GM23338 (cell line): ENCODE data around the gene LYG1. TPM values are rescaled to one million over a fixed set of nuclear protein-coding genes. Genes with fewer than 3 reads are reported as not detected.

Experiments
- ATAC-seq: fragments of 200-7000 bp; cut with Tn5 transposase; 3 replicates; pipeline ENCODE4 v1.9.1; 2020
- DNase-seq: peaks from one replicate; pipeline ENCODE4 v3.0.0-alpha.2; 2015; ENCODE audit warnings: low spot score
- H2AFZ ChIP-seq: fragments of 200-600 bp; sonication (generic); 2 replicates; pipeline ENCODE4 v1.8.0; 2016; ENCODE audit warnings: antibody characterized with exemption, mild to moderate bottlenecking, moderate library complexity
- H3F3A ChIP-seq: fragments of 200-600 bp; sonication (generic); replicated peaks from 2 replicates; pipeline ENCODE4 v1.8.0; 2017; ENCODE audit warnings: antibody characterized with exemption, mixed run types, low read depth
- H3K27ac ChIP-seq: fragments of 200-600 bp; sonication (generic); 2 replicates; pipeline ENCODE4 v1.6.1; 2016; ENCODE audit warnings: low read depth
- H3K27me3 ChIP-seq: fragments of 200-600 bp; sonication (generic); 2 replicates; pipeline ENCODE4 v1.8.0; 2016; ENCODE audit warnings: mild to moderate bottlenecking, mixed run types, moderate library complexity; ENCODE audit not compliant: insufficient read depth
- H3K36me3 ChIP-seq: fragments of 200-600 bp; sonication (generic); 2 replicates; pipeline ENCODE4 v1.8.0; 2016; ENCODE audit warnings: mild to moderate bottlenecking; ENCODE audit not compliant: insufficient read depth
- H3K4me1 ChIP-seq: fragments of 200-600 bp; sonication (generic); 2 replicates; pipeline ENCODE4 v1.8.0; 2016; ENCODE audit warnings: mild to moderate bottlenecking, moderate library complexity; ENCODE audit not compliant: insufficient read depth
- H3K4me2 ChIP-seq: fragments of 200-600 bp; sonication (generic); 2 replicates; pipeline ENCODE4 v1.7.1; 2017; ENCODE audit warnings: mixed run types
- H3K4me3 ChIP-seq: fragments of 200-600 bp; sonication (generic); 2 replicates; pipeline ENCODE4 v1.6.1; 2016; ENCODE audit warnings: mixed run types
- H3K79me2 ChIP-seq: fragments of 200-600 bp; sonication (generic); replicated peaks from 2 replicates; pipeline ENCODE4 v1.8.0; 2017; ENCODE audit warnings: mild to moderate bottlenecking; ENCODE audit not compliant: insufficient read depth
- H3K9me2 ChIP-seq: fragments of 200-600 bp; sonication (generic); 2 replicates; pipeline ENCODE4 v1.8.0; 2017; ENCODE audit not compliant: insufficient read depth
- H4K20me1 ChIP-seq: fragments of 200-600 bp; sonication (generic); replicated peaks from 2 replicates; pipeline ENCODE4 v1.8.0; 2017; ENCODE audit warnings: mild to moderate bottlenecking; ENCODE audit not compliant: insufficient read depth
- H3K27ac Mint-ChIP-seq: 2 replicates; pipeline ENCODE4 v1.8.0; 2020; ENCODE audit warnings: inconsistent platforms, mild to moderate bottlenecking, moderate library complexity, mixed read lengths
- H3K27me3 Mint-ChIP-seq: 3 replicates; pipeline ENCODE4 v1.8.0; 2022; ENCODE audit warnings: low read depth, mild to moderate bottlenecking, moderate library complexity, mixed read lengths, inconsistent platforms; ENCODE audit not compliant: insufficient read depth, poor library complexity
- H3K36me3 Mint-ChIP-seq: 3 replicates; pipeline ENCODE4 v1.8.0; 2021; ENCODE audit warnings: low read depth, mild to moderate bottlenecking, inconsistent platforms, moderate library complexity, mixed read lengths
- H3K4me1 Mint-ChIP-seq: 3 replicates; pipeline ENCODE4 v1.8.0; 2020; ENCODE audit warnings: mild to moderate bottlenecking, inconsistent platforms, mixed read lengths
- H3K4me3 Mint-ChIP-seq: 3 replicates; pipeline ENCODE4 v1.8.0; 2021; ENCODE audit warnings: moderate library complexity, mild to moderate bottlenecking, inconsistent platforms, mixed read lengths
- H3K9me3 Mint-ChIP-seq: 3 replicates; pipeline ENCODE4 v1.8.0; 2020; ENCODE audit warnings: moderate library complexity, mild to moderate bottlenecking, inconsistent platforms, mixed read lengths
- CREB1 ChIP-seq: fragments of 250-450 bp; sonication (Bioruptor Pico); IDR thresholded peaks from 2 replicates; pipeline ENCODE4 v1.5.0; 2020; ENCODE audit warnings: low read depth, mild to moderate bottlenecking, moderate library complexity
- ETS1 ChIP-seq: IDR thresholded peaks from 2 replicates; pipeline ENCODE4 v1.6.1; 2016; ENCODE audit warnings: antibody characterized with exemption
- EZH2phosphoT487 ChIP-seq: fragments of 200-600 bp; sonication (generic); IDR thresholded peaks from one replicate; pipeline ENCODE4 v1.8.1; 2018; ENCODE audit warnings: antibody characterized with exemption; ENCODE audit not compliant: unreplicated experiment
- JUNB ChIP-seq: IDR thresholded peaks from one replicate; pipeline ENCODE4 v1.6.1; 2016; ENCODE audit warnings: antibody characterized with exemption; ENCODE audit not compliant: unreplicated experiment
- NANOG ChIP-seq: IDR thresholded peaks from 2 replicates; pipeline ENCODE4 v1.6.1; 2016; ENCODE audit warnings: antibody characterized with exemption, borderline replicate concordance
- STAT1 ChIP-seq: IDR thresholded peaks from one replicate; pipeline ENCODE4 v1.6.1; 2016; ENCODE audit warnings: antibody characterized with exemption; ENCODE audit not compliant: unreplicated experiment
- ZNF331 ChIP-seq: fragments of 250-450 bp; sonication (Bioruptor Pico); IDR thresholded peaks from 2 replicates; pipeline ENCODE4 v1.5.0; 2020; ENCODE audit warnings: low read depth, mild to moderate bottlenecking, moderate library complexity
- ZNF462 ChIP-seq: fragments of 250-450 bp; sonication (Bioruptor Pico); IDR thresholded peaks from 2 replicates; pipeline ENCODE4 v1.5.0; 2020; ENCODE audit warnings: mild to moderate bottlenecking, moderate library complexity
- polyA plus RNA-seq: library from polyadenylated mRNA; unstranded; fragments of >200 nt; fragmentation: Nextera tagmentation; extraction: Ambion mirVana; gene quantifications from 2 replicates; pipeline ENCODE4 v1.2.1, GENCODE V29; 2016
- total RNA-seq: library from RNA; depleted of rRNA; stranded (reverse); fragments of >200 nt; shearing (Covaris generic); gene quantifications from 2 replicates; pipeline ENCODE4 v1.2.3, GENCODE V29; 2014

LYG1 gene
- total and polyA plus RNA-seq, 2 experiments from 2014 or later, result 0.35 to 0.57 TPM

GRCh38 chr2:99259465-99259864 lies 41.5 kb downstream of the LYG1 start:
- H3K27me3 Mint-ChIP-seq, result peaks cover 3% of the 10 kb centered on the region
- H2AFZ ChIP-seq, result no peak overlapping the region
- H3K36me3 ChIP-seq, result no peaks in the 10 kb centered on the region
- H3K4me1 Mint-ChIP-seq, result no peaks in the 10 kb centered on the region; the same call in 2 of the 3 replicates
- no peaks in the 10 kb centered on the region for H3K79me2 ChIP-seq
- no peaks in the 10 kb centered on the region for H3K4me1 ChIP-seq
- H3K4me3 ChIP-seq, result no peak overlapping the region
- DNase-seq, result no peak
- TF ChIP-seq JUNB (no peak), NANOG (no peak)
- H3K9me2 ChIP-seq, result no peaks in the 10 kb centered on the region
- no peaks in the 10 kb centered on the region; the same call in 1 of the 3 replicates for H3K9me3 Mint-ChIP-seq
- no peak overlapping the region for H3K4me3 Mint-ChIP-seq
- H4K20me1 ChIP-seq, result no peaks in the 10 kb centered on the region
- no peak overlapping the region for H3K27ac Mint-ChIP-seq
- H3F3A ChIP-seq, result no peaks in the 10 kb centered on the region
- no peaks in the 10 kb centered on the region for H3K27me3 ChIP-seq
- ATAC-seq, result no peak
- H3K36me3 Mint-ChIP-seq, result no peaks in the 10 kb centered on the region; the same call in 2 of the 3 replicates
- no peak overlapping the region for H3K4me2 ChIP-seq
- no peak overlapping the region for H3K27ac ChIP-seq

GRCh38 chr2:99256677-99257076 lies 44.3 kb downstream of the LYG1 start:
- H3K27ac Mint-ChIP-seq, result no peak overlapping the region
- Histone ChIP-seq H3K4me1 (no peaks in the 10 kb centered on the region), H3K9me2 (no peaks in the 10 kb centered on the region), H3K79me2 (no peaks in the 10 kb centered on the region), H4K20me1 (no peaks in the 10 kb centered on the region), H3K4me2 (no peak overlapping the region), H3K27ac (no peak overlapping the region), H3F3A (no peaks in the 10 kb centered on the region), H3K27me3 (no peaks in the 10 kb centered on the region), H3K36me3 (no peaks in the 10 kb centered on the region), H2AFZ (no peak overlapping the region), H3K4me3 (no peak overlapping the region)
- ATAC-seq (no peak), DNase-seq (no peak)
- peaks cover 3% of the 10 kb centered on the region; the same call in 2 of the 3 replicates for H3K36me3 Mint-ChIP-seq
- H3K9me3 Mint-ChIP-seq, result peaks cover 4% of the 10 kb centered on the region
- H3K4me3 Mint-ChIP-seq, result no peak overlapping the region
- TF ChIP-seq EZH2phosphoT487, result no peak
- no peak for TF ChIP-seq ZNF331 (CRISPR knock-in tag)
- TF ChIP-seq JUNB, result no peak
- no peak for TF ChIP-seq ETS1
- TF ChIP-seq ZNF462 (CRISPR knock-in tag), result no peak
- TF ChIP-seq STAT1, result no peak
- no peak for TF ChIP-seq CREB1 (CRISPR knock-in tag)
- no peaks in the 10 kb centered on the region; the same call in 2 of the 3 replicates for H3K4me1 Mint-ChIP-seq
- H3K27me3 Mint-ChIP-seq, result peaks cover 1% of the 10 kb centered on the region
